T-helper 1 cell (primary cell): Measurements from ENCODE around the gene DIAPH3.

Source experiments
- DNase-seq, 5 donors: peaks; one replicate each; pipeline ENCODE4 v3.0.0-alpha.2; 2012 to 2020

The DIAPH3 gene

DNA sequence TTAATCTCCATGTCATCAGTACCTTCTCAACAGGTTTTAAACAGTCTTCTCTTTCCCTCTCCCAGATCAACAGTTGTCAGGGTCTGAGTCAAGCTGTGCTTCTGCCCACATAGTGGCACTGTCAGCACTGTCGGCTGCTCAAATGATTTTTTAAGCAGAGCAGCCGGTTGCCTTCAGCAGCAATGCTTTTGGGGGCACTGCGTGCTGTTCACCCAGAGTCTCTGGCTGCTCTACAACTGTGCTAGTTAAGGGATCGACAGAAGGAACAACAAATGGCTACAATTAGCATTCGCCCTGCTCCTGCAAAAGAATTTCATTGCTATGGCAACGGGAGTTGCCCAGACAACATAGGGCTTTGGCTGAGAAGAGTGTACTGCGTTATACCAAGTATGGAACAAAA is 412.9 kb downstream of the DIAPH3 start:
- DNase-seq = no peak

DNA sequence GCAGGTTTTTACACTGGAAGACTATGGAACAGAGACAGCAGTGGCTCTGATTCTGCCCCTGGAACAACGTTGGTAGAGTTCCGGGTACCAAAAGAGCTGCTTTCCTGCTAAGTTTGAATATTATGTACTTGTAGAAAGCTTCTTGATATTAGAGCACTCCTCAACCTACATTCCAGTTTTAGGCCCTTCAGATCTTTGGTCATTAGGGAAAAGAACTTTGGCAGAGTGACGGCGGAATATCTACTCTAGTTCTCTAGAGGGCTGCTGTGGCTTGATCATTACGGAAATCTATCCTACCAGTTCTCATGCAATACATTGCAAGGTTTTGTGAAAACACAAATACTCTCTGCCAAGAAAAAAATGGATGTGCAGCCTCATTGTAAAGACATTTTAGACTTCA is 415.7 kb downstream of the DIAPH3 start:
- no peak for DNase-seq

DNA sequence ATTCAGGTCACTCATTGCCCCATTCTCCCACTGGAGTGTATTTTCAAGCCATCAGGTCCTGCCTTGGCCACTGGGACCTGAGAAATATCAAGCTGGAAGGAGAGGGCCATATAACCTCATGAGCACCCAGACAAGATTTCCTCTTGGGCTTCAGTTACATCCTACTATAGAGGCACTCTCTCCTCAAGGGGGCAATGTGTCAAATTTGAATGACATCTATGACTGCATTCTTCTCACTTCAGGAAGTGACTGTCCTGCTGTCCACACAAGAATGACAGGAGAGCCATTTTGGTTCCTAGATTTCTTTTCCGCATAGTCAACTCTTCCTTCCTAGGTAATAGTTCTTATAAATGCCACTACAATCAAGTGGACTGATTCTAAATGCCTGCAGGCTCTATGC is 416.2 kb downstream of the DIAPH3 start:
- peak in 1 of 5 donors; percentile 2 for DNase-seq

DNA sequence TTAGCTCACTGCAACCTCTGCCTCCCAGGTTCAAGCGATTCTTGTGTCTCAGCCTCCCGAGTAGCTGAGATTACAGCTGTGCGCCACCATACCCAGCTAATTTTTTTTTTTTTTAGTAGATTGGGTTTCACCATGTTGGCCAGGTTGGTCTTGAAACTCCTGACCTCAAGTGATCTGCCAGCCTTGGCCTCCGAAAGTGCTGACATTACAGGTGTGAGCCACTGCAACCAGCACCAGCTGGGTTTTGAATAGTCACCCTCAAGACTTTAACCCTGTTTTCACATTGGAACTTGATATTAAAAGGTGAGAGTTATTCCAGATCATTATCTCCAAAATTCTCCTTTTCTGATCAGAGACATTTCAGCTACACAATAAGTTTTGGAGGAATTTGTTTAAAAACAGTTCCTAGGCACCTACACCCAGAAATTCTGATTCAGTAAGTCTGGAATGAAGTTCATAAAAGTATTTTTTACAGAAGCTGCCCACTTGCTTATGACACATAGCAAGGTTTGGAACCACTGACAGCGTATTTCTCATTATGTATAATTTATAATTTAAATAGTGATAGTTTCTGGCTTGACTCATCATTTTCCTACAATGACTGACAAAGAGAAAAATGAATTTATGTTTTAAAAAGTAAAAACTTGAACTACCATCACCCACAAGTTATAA is 417.3 kb downstream of the DIAPH3 start:
- DNase-seq = no peak

DNA sequence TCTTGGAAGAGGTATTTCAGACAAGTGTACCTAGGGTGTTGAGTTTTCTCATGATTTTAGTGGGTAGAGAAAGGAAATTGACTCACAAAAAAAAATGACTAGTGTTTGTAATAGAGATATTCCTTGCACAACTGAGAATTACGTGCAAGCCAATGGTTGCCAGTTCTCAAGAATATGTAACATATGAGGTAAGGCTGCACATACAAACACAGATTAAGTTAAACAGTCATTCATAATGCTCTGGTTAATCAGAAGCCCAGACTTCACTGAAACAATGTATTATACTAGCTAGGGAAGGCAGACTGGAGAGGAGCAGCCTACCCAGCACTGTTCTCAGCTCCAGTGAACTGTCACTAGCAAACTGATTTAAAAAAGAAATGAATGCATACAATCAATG is 418.3 kb downstream of the DIAPH3 start:
- DNase-seq = no peak

DNA sequence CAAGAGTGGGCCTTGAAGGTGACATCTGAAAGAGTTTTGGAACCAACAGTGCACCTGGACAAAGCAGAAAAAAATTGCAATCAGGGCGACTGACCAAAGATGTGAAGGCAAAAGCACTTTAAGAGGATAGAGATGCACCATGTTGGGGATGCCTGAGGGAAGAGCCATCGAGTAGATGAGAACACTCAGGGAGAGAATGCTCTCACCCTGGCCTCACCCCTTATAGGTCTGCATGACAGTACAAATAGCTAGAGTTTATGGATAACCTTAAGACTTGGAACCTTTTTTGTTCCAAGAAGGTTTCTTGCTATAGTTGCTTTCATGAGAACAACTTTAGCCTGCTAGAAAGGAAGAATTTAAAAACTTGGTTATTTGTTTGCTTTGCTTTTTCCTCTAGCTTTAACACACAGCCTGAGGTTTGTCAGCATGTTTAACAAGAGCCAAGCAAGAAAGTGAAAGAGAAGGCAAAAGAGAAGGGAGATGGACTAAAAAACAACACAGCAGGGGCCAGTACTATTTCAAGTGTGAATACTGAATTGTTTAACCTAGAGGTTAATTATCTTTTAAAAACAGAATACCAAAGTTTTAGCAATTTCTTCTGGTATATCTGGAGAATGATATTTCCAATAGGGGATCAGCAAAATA is 418.9 kb downstream of the DIAPH3 start:
- no peak for DNase-seq

DNA sequence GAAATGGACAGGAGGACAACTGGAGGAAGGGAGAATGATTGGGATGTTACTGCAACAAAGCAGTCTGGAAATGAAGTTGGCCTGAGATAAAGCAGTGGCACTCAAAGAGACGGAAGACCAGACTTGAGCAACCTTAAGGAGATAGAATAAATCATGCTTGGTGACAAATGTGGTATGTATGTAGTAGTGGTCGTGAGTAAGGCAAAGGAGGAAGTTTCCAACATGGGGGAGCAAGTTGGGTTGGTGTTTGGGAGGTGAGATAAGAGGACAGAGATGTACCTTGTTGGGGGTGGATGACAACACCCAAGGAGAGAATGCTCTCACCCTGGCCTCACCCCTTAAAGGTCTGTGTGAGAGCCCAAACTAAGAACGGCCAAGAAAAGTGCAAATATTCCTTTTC is 420.5 kb downstream of the DIAPH3 start:
- no peak for DNase-seq

DNA sequence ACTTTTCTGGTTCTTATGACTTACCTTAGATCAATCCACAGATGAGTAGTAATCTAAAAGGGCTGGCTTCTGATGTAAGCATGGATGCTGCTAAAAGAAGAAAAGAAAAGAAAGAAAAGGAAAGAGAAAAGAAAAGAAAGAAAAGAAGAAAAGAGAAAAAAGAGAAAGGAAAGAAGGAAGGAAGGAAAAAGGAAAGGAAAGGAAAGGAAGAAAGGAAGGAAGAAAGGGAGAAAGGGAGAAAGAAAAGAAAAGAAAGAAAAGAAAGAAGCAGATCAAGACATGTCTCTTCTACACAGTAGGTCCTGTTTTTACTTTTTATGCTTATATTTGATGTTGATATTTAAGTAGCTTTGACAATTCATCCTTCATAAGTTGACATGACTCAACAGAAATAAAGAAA is 421.3 kb downstream of the DIAPH3 start:
- no peak for DNase-seq

DNA sequence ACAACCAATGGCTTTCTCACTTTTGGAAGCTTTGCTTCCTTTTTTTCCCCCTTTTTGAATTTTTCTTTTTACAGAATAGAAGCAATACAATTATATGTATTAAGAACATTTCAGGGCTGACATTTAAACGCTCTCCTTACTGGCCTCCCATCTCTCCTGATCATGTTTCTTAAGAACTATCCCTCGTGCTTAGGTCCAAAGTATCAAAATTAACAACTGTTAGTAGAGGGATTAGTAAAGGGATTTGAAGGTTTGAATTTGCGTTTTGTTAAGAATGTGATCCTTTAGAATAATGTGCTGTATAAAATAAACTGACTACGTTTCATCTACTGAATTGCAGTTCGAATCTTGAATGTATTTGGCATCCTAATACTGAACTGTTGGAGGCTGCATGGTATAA is 424.8 kb downstream of the DIAPH3 start:
- no peak for DNase-seq

DNA sequence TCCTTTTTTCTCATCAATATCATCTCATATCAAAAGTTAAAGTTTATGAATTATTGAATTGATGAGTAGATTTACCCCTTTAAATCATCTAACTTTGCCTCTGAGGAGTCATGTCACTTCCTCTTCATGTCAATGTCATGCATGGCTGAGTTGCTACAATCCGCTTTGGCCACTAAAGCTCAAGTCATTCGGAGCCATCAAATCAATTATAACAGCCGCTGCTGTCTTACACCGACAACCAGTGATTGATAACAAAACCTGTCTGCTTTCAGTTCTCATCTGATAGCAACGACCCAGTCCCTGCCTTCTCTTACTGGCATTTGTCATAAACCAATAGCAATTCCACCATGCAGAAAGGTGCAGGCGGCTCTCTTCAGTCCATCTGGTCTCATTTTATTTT is 429.3 kb downstream of the DIAPH3 start:
- DNase-seq = peak in 1 of 5 donors; percentile 33

DNA sequence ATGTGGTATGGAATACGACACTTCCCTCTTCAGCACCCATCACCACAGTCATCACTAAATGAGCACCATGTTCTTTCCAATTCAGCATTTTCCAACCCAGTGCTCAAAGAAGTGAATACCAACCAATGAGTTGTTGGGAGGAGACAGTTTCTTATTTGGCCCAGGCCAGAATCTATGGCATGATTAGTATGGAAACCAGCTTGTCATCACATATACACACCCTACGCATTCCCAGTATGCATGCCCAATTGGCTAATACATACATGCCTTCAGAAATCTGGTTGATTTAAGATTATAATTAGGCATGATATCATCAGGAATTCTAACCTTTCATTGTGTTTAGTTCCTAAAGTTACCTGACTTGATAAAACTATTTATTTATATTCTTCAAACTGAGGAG is 430.0 kb downstream of the DIAPH3 start:
- DNase-seq = no peak

DNA sequence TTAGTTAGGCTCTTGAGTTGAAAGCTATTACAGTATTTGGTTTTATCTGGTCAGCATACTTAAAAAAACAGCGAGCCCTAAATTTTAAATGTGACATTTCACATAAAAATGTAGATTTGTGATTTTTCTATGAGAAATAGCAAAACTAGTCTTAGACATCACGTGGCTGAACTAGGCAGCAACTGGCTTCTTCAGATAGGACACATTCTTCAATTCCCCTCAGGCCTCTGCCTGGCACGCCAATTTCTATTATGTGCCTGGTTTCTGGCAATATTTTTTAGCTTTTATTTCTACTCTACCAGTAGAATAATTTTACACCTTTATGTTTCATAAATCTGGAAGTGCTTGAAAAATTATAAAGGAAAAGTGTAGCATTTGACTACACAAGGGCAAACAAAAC is 433.7 kb downstream of the DIAPH3 start:
- DNase-seq = no peak

DNA sequence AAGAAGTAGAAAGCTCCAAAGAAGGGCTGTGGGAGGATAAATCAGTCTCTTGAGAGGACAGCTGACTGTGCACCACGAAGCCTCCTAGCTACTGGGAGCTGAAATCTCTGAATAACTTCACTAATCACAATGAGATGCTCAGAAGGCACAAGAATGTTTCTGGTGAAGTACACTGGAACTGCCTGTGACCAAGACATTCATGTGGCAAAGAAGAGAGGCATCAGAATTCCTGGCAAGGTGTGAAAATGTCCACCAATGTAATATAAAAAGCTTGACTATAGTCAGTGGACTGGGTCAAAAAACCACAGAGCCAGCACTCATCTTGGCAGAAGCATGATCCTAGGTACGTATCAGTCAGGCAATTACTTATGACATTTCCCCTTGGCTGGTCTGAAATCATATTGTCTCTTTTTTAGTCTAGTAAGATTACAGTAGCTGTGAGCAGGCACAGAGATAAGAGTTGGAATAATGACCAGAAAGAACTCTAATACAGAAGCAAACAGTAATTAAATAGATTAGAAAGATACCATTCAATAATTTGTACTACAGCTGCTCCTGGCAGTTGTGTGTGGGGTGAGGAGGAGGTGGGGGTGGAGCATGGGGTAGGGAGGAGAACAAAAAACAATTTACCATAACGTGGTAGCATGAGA is 434.7 kb downstream of the DIAPH3 start:
- DNase-seq = no peak

DNA sequence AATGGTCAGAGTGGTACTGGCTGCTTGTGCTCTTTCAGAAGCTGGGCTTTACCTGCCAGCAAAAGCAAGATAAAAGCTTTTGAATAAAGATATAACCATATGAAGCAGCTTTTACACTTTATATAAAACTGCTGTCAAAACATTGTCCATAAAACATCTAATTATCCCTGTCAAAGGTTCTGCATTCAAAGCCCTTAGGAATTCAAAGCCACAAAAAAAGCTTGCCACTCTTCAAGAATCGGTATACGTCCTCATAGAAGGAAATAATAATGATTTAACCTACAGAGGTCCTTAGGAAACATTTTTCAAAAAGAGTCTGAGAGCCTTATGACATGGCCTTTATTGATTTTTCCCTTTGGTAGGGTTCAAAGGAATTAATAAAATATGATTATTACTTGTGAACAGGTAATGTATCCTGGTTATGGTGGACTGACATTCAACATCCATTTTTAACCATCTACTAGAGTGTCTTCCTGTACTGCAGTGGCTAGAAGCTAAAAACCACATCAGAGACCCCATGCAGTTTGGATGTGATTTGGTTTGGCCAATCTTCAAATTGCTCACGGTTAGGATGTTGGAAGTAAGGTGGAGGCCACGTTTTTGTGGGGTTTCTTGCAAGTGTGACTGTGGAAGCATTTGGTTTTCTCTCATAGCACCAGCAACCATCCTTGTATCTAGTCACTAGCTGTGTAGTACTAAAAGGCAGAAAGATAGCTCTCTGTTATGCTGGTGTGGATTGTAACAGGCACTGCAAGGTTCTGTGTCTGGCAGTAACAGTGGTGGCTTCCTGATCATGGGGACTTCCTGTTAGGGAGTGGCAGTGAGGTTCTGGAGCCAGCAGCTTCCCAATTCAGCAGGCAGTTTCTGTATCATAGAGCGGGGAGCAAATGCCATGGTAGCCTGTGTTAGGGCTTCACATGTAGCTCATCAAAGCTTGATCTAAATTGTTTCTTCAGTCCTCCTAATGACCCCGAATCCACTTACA is 441.5 kb downstream of the DIAPH3 start:
- DNase-seq = no peak

DNA sequence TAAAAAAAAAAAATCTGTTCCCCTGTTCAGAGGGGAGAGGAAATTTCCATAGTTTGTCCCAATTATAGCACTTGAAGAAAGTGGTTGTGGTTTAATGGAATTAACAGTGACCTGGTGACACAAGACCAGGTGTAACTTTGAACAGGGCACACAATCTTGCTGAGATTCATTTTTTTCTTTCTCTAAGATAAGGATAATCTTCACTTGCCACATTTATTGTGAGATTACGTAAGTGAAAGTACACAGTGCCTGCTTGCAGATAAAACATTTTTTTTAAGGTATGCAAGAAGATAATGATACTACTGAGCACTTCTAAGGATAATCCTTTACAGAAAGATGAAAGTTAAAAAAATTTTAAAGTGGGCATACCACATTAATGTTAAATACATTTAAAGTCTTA is 448.1 kb downstream of the DIAPH3 start:
- DNase-seq = no peak

DNA sequence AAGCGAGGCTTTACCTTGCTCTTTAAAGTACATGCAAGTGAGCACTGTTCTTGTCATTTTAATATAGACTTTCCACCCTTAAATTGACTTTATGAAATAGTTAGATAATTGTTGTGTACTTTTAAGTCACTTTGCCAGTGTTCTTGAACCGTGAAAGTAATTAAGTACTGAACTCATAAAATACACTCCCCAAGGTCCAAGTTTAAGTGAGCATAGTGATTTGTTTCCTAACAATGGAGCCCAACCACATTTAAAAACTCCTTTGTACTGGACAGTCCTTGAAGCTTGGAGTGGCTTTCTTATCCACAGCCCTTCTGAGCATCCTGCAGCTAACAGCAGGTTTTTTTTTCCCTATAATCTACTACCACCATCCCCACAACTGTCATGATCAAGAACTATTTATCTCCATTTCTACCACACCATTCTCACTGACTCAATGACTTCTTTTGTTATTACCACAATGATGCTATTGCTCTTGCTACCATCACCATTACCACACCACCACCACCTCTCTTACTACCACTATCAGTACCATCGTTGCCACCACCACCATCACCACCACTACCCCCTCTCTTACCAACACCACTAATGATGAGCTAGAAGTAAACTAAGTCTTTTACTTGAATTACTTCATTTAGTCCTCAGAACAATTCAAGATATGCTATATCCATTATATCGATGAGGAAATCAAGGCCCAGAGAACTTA is 452.6 kb downstream of the DIAPH3 start:
- no peak for DNase-seq

DNA sequence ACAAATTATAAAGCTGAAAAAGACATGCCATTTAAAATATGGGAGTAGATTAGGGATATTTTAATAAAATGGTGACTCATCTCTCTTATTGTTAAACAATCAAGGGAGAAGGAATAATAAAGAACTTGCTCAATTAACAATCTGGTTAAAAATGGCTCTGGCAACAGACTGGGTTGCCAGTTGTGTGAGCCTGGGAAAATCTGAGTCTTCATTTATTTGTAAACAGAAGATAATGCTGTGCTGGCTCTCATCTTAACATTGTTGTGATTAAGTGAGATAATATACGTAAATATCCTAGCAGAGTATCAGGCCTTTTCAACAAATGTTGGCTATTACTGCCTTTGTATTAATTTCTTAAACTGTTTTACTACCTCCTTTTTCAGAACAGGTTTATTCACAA is 453.3 kb downstream of the DIAPH3 start:
- DNase-seq = no peak

DNA sequence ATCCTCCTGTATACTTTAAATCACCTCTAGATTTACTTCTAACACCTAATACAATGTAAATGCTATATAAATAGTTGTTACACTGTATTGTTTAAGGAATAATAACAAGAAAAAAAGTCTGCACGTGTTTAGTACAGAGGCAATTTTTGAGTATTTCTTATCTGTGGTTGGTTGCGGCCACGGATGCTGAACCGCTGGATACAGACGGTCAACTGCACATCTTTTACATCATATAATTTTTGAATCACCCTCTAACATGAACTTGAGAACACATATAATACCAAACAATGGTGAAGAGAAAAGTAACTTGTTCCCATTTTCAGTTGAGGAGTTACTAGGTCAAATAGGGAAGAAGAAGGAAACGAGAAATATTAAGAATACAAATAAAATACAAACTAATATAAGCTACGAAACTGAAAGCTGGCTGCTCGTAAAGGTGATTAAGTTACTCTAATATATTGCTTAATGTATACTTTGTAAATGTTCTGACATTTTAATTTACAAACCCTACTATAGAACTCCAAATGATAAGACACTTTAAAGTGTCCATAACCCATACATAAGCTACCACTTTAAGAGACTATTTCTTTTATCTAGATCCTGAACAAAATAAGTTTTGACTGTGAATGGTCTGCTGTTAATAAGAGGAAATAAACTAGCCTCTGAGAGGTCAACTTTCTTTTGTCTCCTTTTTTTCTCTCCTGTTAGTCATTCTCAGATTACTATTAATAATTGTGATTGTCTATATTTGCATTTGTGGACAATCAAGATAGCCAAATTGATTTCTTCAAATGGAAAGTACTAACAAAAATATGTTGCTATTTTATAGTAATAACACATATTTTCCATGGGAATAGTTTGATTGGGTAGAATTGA is 457.4 kb downstream of the DIAPH3 start:
- DNase-seq = no peak

DNA sequence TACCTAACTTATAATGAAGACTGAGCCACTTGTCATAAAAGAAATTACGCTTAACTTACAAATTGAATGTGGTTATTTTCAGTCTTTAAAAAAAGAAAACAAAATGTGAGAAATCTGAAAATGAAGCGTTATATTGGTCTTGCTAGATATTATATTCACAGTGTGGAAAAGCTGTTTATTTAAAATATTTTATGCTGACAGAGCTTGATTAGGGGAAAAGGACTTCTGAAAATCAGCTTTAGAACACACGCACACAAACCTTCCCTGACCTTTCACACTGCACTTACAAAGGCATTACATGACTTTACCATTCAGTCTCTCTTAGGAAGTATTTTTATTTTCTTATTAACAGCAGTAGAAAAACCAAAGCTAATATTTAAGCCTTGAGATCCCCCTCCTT is 461.5 kb downstream of the DIAPH3 start:
- DNase-seq = no peak

DNA sequence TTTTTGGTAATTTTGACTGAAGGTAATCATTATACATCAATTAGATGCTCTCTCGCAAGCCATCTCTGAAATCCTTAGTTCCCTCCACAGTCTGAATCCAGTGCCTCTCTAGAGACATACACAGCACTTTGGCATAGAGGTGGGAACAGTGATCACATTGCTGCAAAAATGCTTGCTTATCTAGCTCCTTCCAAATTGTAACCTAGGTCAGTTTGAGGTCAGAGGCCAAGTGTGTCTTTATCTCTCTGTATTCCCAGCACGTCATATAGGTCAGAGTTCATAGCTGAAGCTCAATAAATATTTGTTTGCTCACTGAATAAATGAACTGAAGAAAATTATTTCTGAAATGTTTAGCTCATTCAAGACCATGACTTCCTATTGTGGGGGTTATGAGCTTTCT is 462.5 kb downstream of the DIAPH3 start:
- no peak for DNase-seq

DNA sequence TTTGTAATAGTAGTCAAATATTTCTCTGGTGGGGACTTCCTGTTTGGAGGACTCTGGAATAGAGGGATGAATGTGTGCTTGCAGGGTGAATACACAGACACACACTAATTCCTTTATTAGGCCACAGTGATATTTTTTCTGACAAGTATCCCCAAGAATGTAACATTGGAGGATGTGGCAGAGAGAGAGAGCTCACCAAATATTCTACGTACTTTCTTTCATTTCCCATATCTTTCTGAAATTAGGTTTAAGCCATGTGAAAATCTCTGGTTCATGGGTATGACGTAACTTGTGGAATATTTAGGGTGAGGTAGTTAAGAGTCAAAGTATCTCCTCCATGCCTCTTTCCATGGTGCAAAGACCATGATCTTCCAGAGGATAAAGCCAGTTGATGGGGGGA is 463.4 kb downstream of the DIAPH3 start:
- DNase-seq = no peak

DNA sequence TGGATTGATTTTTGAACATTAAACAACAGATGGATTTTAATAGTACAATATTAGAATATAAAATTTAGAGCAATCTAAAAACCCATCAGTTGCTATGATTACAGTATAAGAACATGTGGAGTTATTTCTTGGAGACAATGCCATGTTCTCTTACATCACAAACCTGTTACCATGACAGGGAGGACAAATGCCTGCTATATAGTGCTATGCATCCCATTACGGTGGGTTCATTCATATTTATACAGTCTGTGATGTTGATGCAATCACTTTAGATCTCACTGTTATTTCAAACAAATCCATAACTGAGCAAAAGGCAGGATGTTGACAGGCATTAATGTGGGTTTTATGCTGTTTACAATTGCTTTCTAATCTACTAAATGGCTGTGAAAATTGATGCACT is 467.5 kb downstream of the DIAPH3 start:
- no peak for DNase-seq
